SK-N-SH treated with all-trans-retinoic acid at 6 μM for 48 hours (cell line): ENCODE results near the gene PPAT.

Experiments used
- ATAC-seq: fragments of 200-7000 bp; cut with Tn5 transposase; 3 replicates; pipeline ENCODE4 v1.9.1; 2020; ENCODE audit warnings: mild to moderate bottlenecking, moderate library complexity
- ARNTL ChIP-seq: fragments of 450-650 bp; formaldehyde crosslinking; IDR thresholded peaks from 2 replicates; pipeline ENCODE4 v1.5.0; 2020; ENCODE audit warnings: low read depth, mild to moderate bottlenecking, moderate library complexity, borderline replicate concordance
- BACH2 ChIP-seq: fragments of 250-450 bp; sonication (Bioruptor Pico); IDR thresholded peaks from 2 replicates; pipeline ENCODE4 v1.9.0; 2021; ENCODE audit warnings: mild to moderate bottlenecking, borderline replicate concordance
- CSDC2 ChIP-seq: fragments of 250-450 bp; sonication (Bioruptor Pico); IDR thresholded peaks from 2 replicates; pipeline ENCODE4 v1.5.0; 2020; ENCODE audit warnings: mild to moderate bottlenecking, moderate library complexity
- ESRRG ChIP-seq: fragments of 250-450 bp; sonication (Bioruptor Pico); IDR thresholded peaks from 2 replicates; pipeline ENCODE4 v1.6.1; 2021; ENCODE audit warnings: mild to moderate bottlenecking
- GLIS3 ChIP-seq: fragments of 250-450 bp; sonication (Bioruptor Pico); IDR thresholded peaks from 2 replicates; pipeline ENCODE4 v1.5.0; 2020; ENCODE audit warnings: mild to moderate bottlenecking, moderate library complexity
- ISL1 ChIP-seq: fragments of 250-450 bp; sonication (Bioruptor Pico); IDR thresholded peaks from 2 replicates; pipeline ENCODE4 v2.1.2; 2022; ENCODE audit warnings: mild to moderate bottlenecking, moderate library complexity
- OSR1 ChIP-seq: fragments of 250-450 bp; sonication (Bioruptor Pico); IDR thresholded peaks from 2 replicates; pipeline ENCODE4 v1.8.0; 2022; ENCODE audit warnings: moderate library complexity, mild to moderate bottlenecking, inconsistent platforms
- PATZ1 ChIP-seq: fragments of 250-450 bp; sonication (Bioruptor Pico); IDR thresholded peaks from 2 replicates; pipeline ENCODE4 v1.8.0; 2020; ENCODE audit warnings: mild to moderate bottlenecking, moderate library complexity, borderline replicate concordance
- POU6F1 ChIP-seq: fragments of 250-450 bp; sonication (Bioruptor Pico); IDR thresholded peaks from 2 replicates; pipeline ENCODE4 v1.8.0; 2021; ENCODE audit warnings: low read depth, mild to moderate bottlenecking, moderate library complexity, borderline replicate concordance
- RARB ChIP-seq: fragments of 250-450 bp; sonication (Bioruptor Pico); IDR thresholded peaks from 2 replicates; pipeline ENCODE4 v1.8.0; 2021; ENCODE audit warnings: mild to moderate bottlenecking, moderate library complexity
- SNAI2 ChIP-seq: fragments of 250-450 bp; sonication (Bioruptor Pico); IDR thresholded peaks from 2 replicates; pipeline ENCODE4 v1.5.0; 2020; ENCODE audit warnings: mild to moderate bottlenecking, moderate library complexity
- TCF4 ChIP-seq: fragments of 250-450 bp; sonication (Bioruptor Pico); IDR thresholded peaks from 2 replicates; pipeline ENCODE4 v1.8.0; 2021; ENCODE audit warnings: mild to moderate bottlenecking, moderate library complexity, borderline replicate concordance
- TOX ChIP-seq: fragments of 250-450 bp; sonication (Bioruptor Pico); IDR thresholded peaks from 2 replicates; pipeline ENCODE4 v1.8.0; 2021; ENCODE audit warnings: mild to moderate bottlenecking, moderate library complexity, borderline replicate concordance
- ZC3H10 ChIP-seq: fragments of 250-450 bp; sonication (Bioruptor Pico); IDR thresholded peaks from 2 replicates; pipeline ENCODE4 v1.5.1; 2021; ENCODE audit warnings: mild to moderate bottlenecking, moderate library complexity
- ZFP3 ChIP-seq: fragments of 250-450 bp; sonication (Bioruptor Pico); IDR thresholded peaks from 2 replicates; pipeline ENCODE4 v1.5.0; 2020; ENCODE audit warnings: mild to moderate bottlenecking, moderate library complexity
- ZNF565 ChIP-seq: fragments of 450-650 bp; formaldehyde crosslinking; conservative IDR thresholded peaks from 2 replicates; pipeline ENCODE4 v1.5.0; 2020; ENCODE audit warnings: low read depth, mild to moderate bottlenecking, moderate library complexity
- ZNF70 ChIP-seq: fragments of 450-650 bp; formaldehyde crosslinking; IDR thresholded peaks from 2 replicates; pipeline ENCODE4 v1.5.0; 2020; ENCODE audit warnings: mild to moderate bottlenecking, moderate library complexity
- ZNF8 ChIP-seq: fragments of 450-650 bp; formaldehyde crosslinking; IDR thresholded peaks from 2 replicates; pipeline ENCODE4 v1.5.0; 2020; ENCODE audit warnings: mild to moderate bottlenecking, moderate library complexity
- TF ChIP-seq, protein P1 (sequence below): fragments of 250-450 bp; sonication (Bioruptor Pico); IDR thresholded peaks from 2 replicates; pipeline ENCODE4 v1.5.1; 2021; ENCODE audit warnings: mild to moderate bottlenecking, moderate library complexity

Gene PPAT

DNA sequence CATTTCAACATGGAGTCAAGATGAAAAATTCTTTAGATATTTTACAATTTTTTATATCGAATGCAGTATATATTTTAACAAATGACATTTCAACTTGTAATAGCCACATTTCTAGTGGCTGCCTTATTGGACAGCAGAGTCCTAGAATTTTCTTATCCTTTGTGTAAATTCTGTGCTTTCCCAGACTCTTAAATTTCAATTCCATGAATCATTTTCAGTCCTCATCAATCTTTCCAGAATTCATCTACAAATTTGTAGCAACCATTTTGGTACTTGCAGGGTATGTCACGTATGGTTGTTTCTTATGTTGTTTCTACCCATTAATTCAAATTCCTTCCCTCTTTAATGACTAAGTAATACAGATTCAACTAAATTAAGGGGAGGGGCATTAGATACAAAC is 3.4 kb upstream of the PPAT start:
- TF ChIP-seq ARNTL (CRISPR knock-in tag) (no peak), SNAI2 (CRISPR knock-in tag) (no peak), ISL1 (CRISPR knock-in tag) (no peak), GLIS3 (CRISPR knock-in tag) (no peak), ESRRG (CRISPR knock-in tag) (no peak)
- TF ChIP-seq, protein P1, sequence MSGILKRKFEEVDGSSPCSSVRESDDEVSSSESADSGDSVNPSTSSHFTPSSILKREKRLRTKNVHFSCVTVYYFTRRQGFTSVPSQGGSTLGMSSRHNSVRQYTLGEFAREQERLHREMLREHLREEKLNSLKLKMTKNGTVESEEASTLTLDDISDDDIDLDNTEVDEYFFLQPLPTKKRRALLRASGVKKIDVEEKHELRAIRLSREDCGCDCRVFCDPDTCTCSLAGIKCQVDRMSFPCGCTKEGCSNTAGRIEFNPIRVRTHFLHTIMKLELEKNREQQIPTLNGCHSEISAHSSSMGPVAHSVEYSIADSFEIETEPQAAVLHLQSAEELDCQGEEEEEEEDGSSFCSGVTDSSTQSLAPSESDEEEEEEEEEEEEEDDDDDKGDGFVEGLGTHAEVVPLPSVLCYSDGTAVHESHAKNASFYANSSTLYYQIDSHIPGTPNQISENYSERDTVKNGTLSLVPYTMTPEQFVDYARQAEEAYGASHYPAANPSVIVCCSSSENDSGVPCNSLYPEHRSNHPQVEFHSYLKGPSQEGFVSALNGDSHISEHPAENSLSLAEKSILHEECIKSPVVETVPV = no peak
- no peak for ATAC-seq

DNA sequence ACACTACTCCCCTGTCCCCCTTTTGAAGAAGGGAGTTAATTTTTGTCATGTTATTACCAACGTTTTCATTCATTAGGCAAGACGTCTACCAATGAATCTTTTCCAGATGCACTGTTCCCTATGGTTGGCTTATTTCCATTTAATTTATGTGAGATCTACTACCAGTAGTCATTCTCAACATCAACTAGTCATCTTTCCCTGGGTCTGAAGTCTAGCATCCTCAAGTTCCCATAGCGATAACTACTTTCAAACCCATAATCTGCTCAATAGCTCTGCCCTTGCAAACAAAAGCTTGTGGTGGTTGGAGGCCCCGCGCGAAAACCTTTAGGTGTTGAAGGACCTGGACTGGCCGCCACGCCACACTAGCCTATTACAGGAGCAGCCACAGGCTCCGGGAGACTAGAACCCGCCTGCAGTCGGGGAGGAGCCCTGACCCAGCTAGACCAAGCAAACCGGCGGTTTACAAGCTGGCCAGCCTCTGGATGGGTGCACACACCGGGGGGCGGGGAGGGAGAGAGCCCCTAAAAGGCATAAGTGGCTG is 746 bp downstream of the PPAT start:
- ATAC-seq = peak; percentile 67
- TF ChIP-seq TOX (no peak), POU6F1 (CRISPR knock-in tag) (no peak), ESRRG (CRISPR knock-in tag) (no peak), ZNF8 (no peak), ZNF565 (no peak), ZFP3 (CRISPR knock-in tag) (no peak), OSR1 (no peak), ARNTL (CRISPR knock-in tag) (no peak), RARB (CRISPR knock-in tag) (no peak), GLIS3 (CRISPR knock-in tag) (no peak), ZNF70 (CRISPR knock-in tag) (no peak), PATZ1 (CRISPR knock-in tag) (no peak)

DNA sequence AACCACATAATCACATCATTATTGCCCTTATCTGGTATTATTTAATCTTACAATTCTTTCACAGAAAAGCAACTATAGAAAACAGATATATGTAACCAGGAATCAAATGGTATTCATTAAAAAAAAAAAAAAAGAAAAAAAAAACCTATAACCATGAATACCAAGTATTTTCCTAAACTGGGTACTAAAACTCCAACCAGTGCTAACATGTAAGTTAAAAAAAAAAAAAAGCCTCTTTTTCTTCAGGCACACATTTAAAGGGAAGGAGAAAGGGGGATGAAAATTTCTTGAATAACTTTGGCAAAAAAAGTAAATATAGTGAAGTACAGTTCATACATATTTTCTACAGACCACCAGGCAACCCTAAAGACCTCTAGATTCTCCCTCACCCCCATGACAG is 2.1 kb downstream of the PPAT start:
- ATAC-seq = no peak
- TF ChIP-seq PATZ1 (CRISPR knock-in tag) = no peak
- no peak for TF ChIP-seq SNAI2 (CRISPR knock-in tag)
- no peak for TF ChIP-seq RARB (CRISPR knock-in tag)
- TF ChIP-seq BACH2 (CRISPR knock-in tag) = no peak
- no peak for TF ChIP-seq POU6F1 (CRISPR knock-in tag)
- no peak for TF ChIP-seq ESRRG (CRISPR knock-in tag)
- no peak for TF ChIP-seq TOX
- TF ChIP-seq GLIS3 (CRISPR knock-in tag) = no peak
- no peak for TF ChIP-seq ZC3H10 (CRISPR knock-in tag)
- TF ChIP-seq ZFP3 (CRISPR knock-in tag) = no peak
- TF ChIP-seq, all 23 proteins: peak for 0

- no peak for ATAC-seq
- no peak for TF ChIP-seq POU6F1 (CRISPR knock-in tag)
- no peak for TF ChIP-seq ISL1 (CRISPR knock-in tag)
- no peak for TF ChIP-seq ZNF565
- no peak for TF ChIP-seq ESRRG (CRISPR knock-in tag)
- TF ChIP-seq CSDC2 (CRISPR knock-in tag) = no peak
- TF ChIP-seq GLIS3 (CRISPR knock-in tag) = no peak
- TF ChIP-seq PATZ1 (CRISPR knock-in tag) = no peak
- no peak for TF ChIP-seq BACH2 (CRISPR knock-in tag)
- TF ChIP-seq ZNF70 (CRISPR knock-in tag) = no peak
- TF ChIP-seq TCF4 (CRISPR knock-in tag) = no peak
- TF ChIP-seq ARNTL (CRISPR knock-in tag) = no peak
Observed at GRCh38 chr4:56430203-56430602, 5.2 kb downstream of the PPAT start.
